ENCODE data around the gene ELMOD1.

The ELMOD1 gene

DNA sequence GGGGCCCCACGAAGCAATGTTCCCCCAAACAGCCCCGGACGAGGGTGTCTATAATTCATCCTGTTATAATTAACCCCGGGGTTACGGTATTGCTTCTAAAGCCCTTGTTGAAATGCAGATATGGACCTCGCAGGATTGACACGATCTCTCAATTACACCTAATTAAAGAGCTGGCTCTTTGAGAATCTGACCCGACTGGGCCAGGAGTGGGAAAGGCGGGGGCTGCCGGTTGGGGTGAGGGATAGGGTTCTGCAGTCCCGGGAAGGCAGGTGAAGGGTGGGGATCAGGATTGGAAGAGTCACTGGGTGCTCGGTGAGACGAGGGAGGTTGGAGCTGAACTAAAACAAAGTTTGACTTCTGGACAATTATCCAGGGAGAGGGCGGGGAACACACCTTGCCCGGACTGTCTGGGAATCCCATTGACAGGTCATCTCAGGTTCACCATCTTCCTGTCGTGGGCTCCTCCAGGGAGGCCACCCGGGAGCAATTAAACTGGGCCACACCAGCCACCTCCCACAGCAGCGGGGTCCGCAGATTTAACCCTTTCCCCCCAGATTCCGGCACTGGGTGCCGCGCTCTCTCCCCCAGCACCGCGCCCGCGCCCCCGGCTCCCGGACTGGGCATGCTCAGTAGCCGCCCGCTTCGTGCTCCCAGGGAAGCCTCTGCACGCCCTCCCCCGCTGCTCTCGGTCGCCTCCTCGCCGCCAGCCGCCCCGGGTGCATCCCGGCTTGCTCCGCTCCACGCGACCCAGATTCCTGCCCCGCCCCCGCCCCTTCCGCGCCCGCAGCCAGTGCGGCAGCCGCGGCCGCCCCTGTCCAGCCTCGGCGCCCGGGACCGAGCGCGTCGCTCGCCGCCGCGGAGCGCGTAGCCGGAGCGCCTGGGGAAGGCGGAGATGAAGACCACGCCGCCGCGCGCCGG lies at the start of gene ELMOD1:
Gene ELMOD1 (plus strand): TSS at position 688 of the 918 bp plus-strand sequence. CDS start 27,043 bp downstream, outside the sequence.
- Histone ChIP-seq H3K4me1 (ENCODE audit: control insufficient read depth in 1 of 2, insufficient read depth in 2 of 2, low read length in 2 of 2) (peaks cover 6 to 13% of the 10 kb centered on the region in 2 donors), H3K4me3 (ENCODE audit: low read depth in 1 of 2, low read length in 2 of 2) (peak within 1 kb of the TSS; percentile 61 to 90), H3K27ac (ENCODE audit: low read length) (no peak within 1 kb of the TSS), H3K9me3 (ENCODE audit: control insufficient read depth in 1 of 2, low read length in 2 of 2) (no peaks in the 10 kb centered on the region), H3K36me3 (ENCODE audit: control insufficient read depth in 1 of 2, insufficient read depth in 2 of 2, low read length in 2 of 2) (no peaks in the 10 kb centered on the region), H3K27me3 (ENCODE audit: low read depth, low read length) (peaks cover 38% of the 10 kb centered on the region)

- Histone ChIP-seq H3K4me1 (ENCODE audit: control insufficient read depth in 1 of 2, insufficient read depth in 2 of 2, low read length in 2 of 2) (no peaks in the 10 kb centered on the region), H3K27ac (ENCODE audit: low read length) (no peak overlapping the region), H3K9me3 (ENCODE audit: control insufficient read depth in 1 of 2, low read length in 2 of 2) (no peaks in the 10 kb centered on the region), H3K4me3 (ENCODE audit: low read depth in 1 of 2, low read length in 2 of 2) (no peak overlapping the region), H3K36me3 (ENCODE audit: control insufficient read depth in 1 of 2, insufficient read depth in 2 of 2, low read length in 2 of 2) (peaks cover 5 to 31% of the 10 kb centered on the region in 2 donors), H3K27me3 (ENCODE audit: low read depth, low read length) (no peaks in the 10 kb centered on the region)
These were observed 45.8 kb upstream of the ELMOD1 start for GRCh38 chr11:107545101-107545514.

- Histone ChIP-seq H3K27ac (ENCODE audit: low read length) (no peak overlapping the region), H3K36me3 (ENCODE audit: control insufficient read depth in 1 of 2, insufficient read depth in 2 of 2, low read length in 2 of 2) (peaks cover 21 to 41% of the 10 kb centered on the region in 2 donors), H3K27me3 (ENCODE audit: low read depth, low read length) (no peaks in the 10 kb centered on the region), H3K4me3 (ENCODE audit: low read depth in 1 of 2, low read length in 2 of 2) (no peak overlapping the region), H3K9me3 (ENCODE audit: control insufficient read depth in 1 of 2, low read length in 2 of 2) (no peaks in the 10 kb centered on the region), H3K4me1 (ENCODE audit: control insufficient read depth in 1 of 2, insufficient read depth in 2 of 2, low read length in 2 of 2) (no peaks in the 10 kb centered on the region)
These were observed 43.0 kb upstream of the ELMOD1 start for GRCh38 chr11:107547961-107548360.

DNA sequence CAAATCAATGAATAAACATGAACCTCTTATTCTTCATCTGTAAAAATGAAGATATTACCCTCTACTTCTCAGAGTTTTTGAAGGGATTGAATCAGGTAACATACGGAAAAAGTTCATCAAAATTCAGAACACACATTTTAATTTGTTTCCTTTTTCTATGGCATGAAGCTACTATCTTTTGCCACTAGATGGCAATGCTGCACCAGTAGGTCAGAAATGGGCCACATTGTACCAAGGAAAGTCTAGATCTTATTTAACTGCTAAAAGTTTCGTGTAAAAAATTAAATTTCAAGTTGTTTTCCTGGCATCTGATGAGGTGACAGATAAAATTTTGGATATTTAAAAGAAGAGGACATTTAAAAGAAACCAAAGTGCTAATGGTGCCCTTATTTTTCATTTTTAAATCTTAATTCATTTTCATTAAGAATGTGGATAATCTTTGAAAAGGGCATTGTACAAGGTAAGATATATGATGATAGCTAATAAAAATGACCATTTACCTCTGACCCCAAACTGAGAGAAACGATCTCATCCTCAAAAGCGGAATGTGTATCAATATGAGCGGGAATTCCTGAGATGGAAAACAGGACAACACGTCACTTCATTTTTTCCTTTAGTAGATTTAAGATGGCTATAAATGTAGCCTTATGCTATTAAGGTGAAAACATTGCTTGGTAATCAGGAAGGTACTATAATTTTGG lies 41.5 kb upstream of the ELMOD1 start:
- H3K9me3 ChIP-seq (ENCODE audit: control insufficient read depth in 1 of 2, low read length in 2 of 2), result no peaks in the 10 kb centered on the region
- H3K4me1 ChIP-seq (ENCODE audit: control insufficient read depth in 1 of 2, insufficient read depth in 2 of 2, low read length in 2 of 2), result no peaks in the 10 kb centered on the region
- H3K27me3 ChIP-seq (ENCODE audit: low read depth, low read length), result no peaks in the 10 kb centered on the region
- no peak overlapping the region for H3K4me3 ChIP-seq (ENCODE audit: low read depth in 1 of 2, low read length in 2 of 2)
- peaks cover 30 to 47% of the 10 kb centered on the region in 2 donors for H3K36me3 ChIP-seq (ENCODE audit: control insufficient read depth in 1 of 2, insufficient read depth in 2 of 2, low read length in 2 of 2)
- H3K27ac ChIP-seq (ENCODE audit: low read length), result no peak overlapping the region

GRCh38 chr11:107549954-107550285 lies 41.0 kb upstream of the ELMOD1 start:
- Histone ChIP-seq H3K9me3 (ENCODE audit: control insufficient read depth in 1 of 2, low read length in 2 of 2) (no peaks in the 10 kb centered on the region), H3K27me3 (ENCODE audit: low read depth, low read length) (no peaks in the 10 kb centered on the region), H3K36me3 (ENCODE audit: control insufficient read depth in 1 of 2, insufficient read depth in 2 of 2, low read length in 2 of 2) (peaks cover 30 to 42% of the 10 kb centered on the region in 2 donors), H3K4me3 (ENCODE audit: low read depth in 1 of 2, low read length in 2 of 2) (no peak overlapping the region), H3K4me1 (ENCODE audit: control insufficient read depth in 1 of 2, insufficient read depth in 2 of 2, low read length in 2 of 2) (no peaks in the 10 kb centered on the region), H3K27ac (ENCODE audit: low read length) (no peak overlapping the region)

GRCh38 chr11:107550304-107550703 lies 40.6 kb upstream of the ELMOD1 start:
- H3K27me3 ChIP-seq (ENCODE audit: low read depth, low read length), result no peaks in the 10 kb centered on the region
- H3K4me3 ChIP-seq (ENCODE audit: low read depth in 1 of 2, low read length in 2 of 2), result no peak overlapping the region
- H3K9me3 ChIP-seq (ENCODE audit: control insufficient read depth in 1 of 2, low read length in 2 of 2), result no peaks in the 10 kb centered on the region
- H3K27ac ChIP-seq (ENCODE audit: low read length), result no peak overlapping the region
- H3K4me1 ChIP-seq (ENCODE audit: control insufficient read depth in 1 of 2, insufficient read depth in 2 of 2, low read length in 2 of 2), result no peaks in the 10 kb centered on the region
- peaks cover 30 to 42% of the 10 kb centered on the region in 2 donors for H3K36me3 ChIP-seq (ENCODE audit: control insufficient read depth in 1 of 2, insufficient read depth in 2 of 2, low read length in 2 of 2)

- peaks cover 8 to 22% of the 10 kb centered on the region in 2 donors for H3K4me1 ChIP-seq (ENCODE audit: control insufficient read depth in 1 of 2, insufficient read depth in 2 of 2, low read length in 2 of 2)
- H3K4me3 ChIP-seq (ENCODE audit: low read depth in 1 of 2, low read length in 2 of 2), result no peak overlapping the region
- H3K27me3 ChIP-seq (ENCODE audit: low read depth, low read length), result no peaks in the 10 kb centered on the region
- peaks cover 9 to 10% of the 10 kb centered on the region in 2 donors for H3K36me3 ChIP-seq (ENCODE audit: control insufficient read depth in 1 of 2, insufficient read depth in 2 of 2, low read length in 2 of 2)
- H3K27ac ChIP-seq (ENCODE audit: low read length), result no peak overlapping the region
- H3K9me3 ChIP-seq (ENCODE audit: control insufficient read depth in 1 of 2, low read length in 2 of 2), result no peaks in the 10 kb centered on the region
These were observed 29.3 kb upstream of the ELMOD1 start for GRCh38 chr11:107561688-107562087.

DNA sequence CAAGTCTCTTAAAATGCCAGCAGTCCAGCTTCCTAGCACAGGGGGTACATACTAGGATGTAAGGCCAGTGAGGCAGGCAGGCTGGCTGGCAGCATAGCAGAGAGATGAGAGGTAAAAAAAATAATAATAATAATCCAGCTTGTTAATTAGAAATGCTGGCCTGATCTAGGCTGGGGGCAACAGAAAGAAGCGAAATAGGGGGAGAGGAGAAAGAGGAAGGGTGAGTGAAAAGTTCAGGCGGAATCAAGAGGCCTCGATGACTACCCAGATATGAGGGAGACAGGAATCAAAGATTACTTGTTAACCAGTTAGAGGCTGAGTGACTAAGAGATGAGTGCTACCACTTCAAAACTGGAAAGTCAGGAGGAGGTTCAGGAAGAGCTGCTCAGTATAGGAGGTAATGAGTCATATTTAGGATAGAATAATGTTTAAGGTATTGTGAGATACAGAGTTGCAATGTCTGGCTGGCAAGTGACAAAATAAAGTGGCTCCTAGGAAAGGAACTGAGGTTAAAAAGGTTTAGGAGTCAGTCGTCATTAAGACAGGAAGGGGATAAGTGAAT lies 28.2 kb upstream of the ELMOD1 start:
- Histone ChIP-seq H3K27ac (ENCODE audit: low read length) (no peak overlapping the region), H3K36me3 (ENCODE audit: control insufficient read depth in 1 of 2, insufficient read depth in 2 of 2, low read length in 2 of 2) (peaks cover 8 to 10% of the 10 kb centered on the region in 2 donors), H3K9me3 (ENCODE audit: control insufficient read depth in 1 of 2, low read length in 2 of 2) (no peaks in the 10 kb centered on the region), H3K4me3 (ENCODE audit: low read depth in 1 of 2, low read length in 2 of 2) (no peak overlapping the region), H3K27me3 (ENCODE audit: low read depth, low read length) (no peaks in the 10 kb centered on the region), H3K4me1 (ENCODE audit: control insufficient read depth in 1 of 2, insufficient read depth in 2 of 2, low read length in 2 of 2) (peaks cover 8 to 22% of the 10 kb centered on the region in 2 donors)

DNA sequence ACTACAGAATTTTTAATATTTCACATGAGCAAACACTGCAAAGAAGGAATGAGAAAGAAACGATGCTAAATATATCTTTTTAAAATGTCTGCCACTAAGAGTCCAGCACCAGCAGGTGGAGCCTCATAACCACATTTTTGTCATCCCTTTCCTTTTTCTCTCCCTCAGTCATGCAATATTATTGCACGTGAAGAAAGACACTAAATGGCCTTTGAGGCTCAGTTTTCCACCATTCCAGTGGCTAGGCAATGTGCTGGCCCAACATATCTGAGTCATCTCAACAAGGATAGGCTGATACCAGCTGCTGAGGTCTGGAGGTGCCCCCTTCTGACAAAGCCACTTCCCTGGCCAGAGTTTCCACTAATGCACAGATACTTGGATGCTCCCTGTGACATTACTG lies 27.2 kb upstream of the ELMOD1 start:
- Histone ChIP-seq H3K36me3 (ENCODE audit: control insufficient read depth in 1 of 2, insufficient read depth in 2 of 2, low read length in 2 of 2) (peaks cover 3 to 10% of the 10 kb centered on the region in 2 donors), H3K27me3 (ENCODE audit: low read depth, low read length) (no peaks in the 10 kb centered on the region), H3K4me3 (ENCODE audit: low read depth in 1 of 2, low read length in 2 of 2) (peak overlapping the region in 1 of 2 donors; percentile 23), H3K9me3 (ENCODE audit: control insufficient read depth in 1 of 2, low read length in 2 of 2) (no peaks in the 10 kb centered on the region), H3K27ac (ENCODE audit: low read length) (no peak overlapping the region), H3K4me1 (ENCODE audit: control insufficient read depth in 1 of 2, insufficient read depth in 2 of 2, low read length in 2 of 2) (peaks cover 8 to 22% of the 10 kb centered on the region in 2 donors)

GRCh38 chr11:107564877-107565218 lies 26.1 kb upstream of the ELMOD1 start:
- peaks cover 8 to 22% of the 10 kb centered on the region in 2 donors for H3K4me1 ChIP-seq (ENCODE audit: control insufficient read depth in 1 of 2, insufficient read depth in 2 of 2, low read length in 2 of 2)
- H3K27me3 ChIP-seq (ENCODE audit: low read depth, low read length), result no peaks in the 10 kb centered on the region
- peak overlapping the region; percentile 94 to 95 for H3K4me3 ChIP-seq (ENCODE audit: low read depth in 1 of 2, low read length in 2 of 2)
- no peaks in the 10 kb centered on the region for H3K36me3 ChIP-seq (ENCODE audit: control insufficient read depth in 1 of 2, insufficient read depth in 2 of 2, low read length in 2 of 2)
- H3K9me3 ChIP-seq (ENCODE audit: control insufficient read depth in 1 of 2, low read length in 2 of 2), result no peaks in the 10 kb centered on the region
- H3K27ac ChIP-seq (ENCODE audit: low read length), result peak overlapping the region; percentile 83

DNA sequence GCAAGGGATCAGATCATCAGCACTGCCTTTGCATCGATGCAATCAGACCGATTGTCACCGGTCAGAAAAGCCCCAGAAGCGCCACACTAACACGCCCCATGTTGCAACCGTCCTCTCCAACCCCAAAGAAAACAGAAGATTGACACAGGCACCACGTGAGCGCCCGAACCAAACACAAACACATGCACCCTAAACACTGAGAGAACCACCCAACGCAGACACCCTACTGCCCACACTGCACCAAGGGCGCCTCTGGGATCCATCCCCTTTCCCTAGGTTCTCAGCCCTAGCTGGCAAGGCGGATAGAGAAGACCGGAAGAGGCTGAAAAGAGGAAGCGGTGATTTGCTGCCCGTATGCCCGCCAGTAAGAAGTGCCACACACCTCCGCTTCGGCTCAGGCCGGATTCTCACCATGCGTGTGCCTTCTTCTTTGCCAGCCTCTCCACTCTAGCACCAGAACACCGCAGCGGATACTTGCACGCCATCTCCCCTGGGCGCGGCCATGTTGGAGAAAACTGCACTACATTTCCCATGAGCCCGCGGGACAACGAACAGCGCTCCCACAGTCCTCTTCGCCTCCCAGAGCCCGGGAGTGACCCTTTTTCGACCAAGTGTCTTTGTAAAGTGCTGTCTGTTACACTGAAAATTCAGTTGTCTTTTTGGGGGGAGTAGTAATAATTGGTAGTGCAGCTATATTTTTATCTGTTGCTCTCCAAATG lies 25.6 kb upstream of the ELMOD1 start, which contains the start of gene ALKBH8:
Gene ALKBH8 (minus strand): TSS at position 517 of the 719 bp plus-strand sequence. CDS start 4,842 bp downstream, outside the sequence.
- Histone ChIP-seq H3K9me3 (ENCODE audit: control insufficient read depth in 1 of 2, low read length in 2 of 2) (no peaks in the 10 kb centered on the region), H3K36me3 (ENCODE audit: control insufficient read depth in 1 of 2, insufficient read depth in 2 of 2, low read length in 2 of 2) (no peaks in the 10 kb centered on the region), H3K27ac (ENCODE audit: low read length) (peak within 1 kb of the TSS; percentile 83), H3K27me3 (ENCODE audit: low read depth, low read length) (no peaks in the 10 kb centered on the region), H3K4me1 (ENCODE audit: control insufficient read depth in 1 of 2, insufficient read depth in 2 of 2, low read length in 2 of 2) (peaks cover 8 to 22% of the 10 kb centered on the region in 2 donors), H3K4me3 (ENCODE audit: low read depth in 1 of 2, low read length in 2 of 2) (peak within 1 kb of the TSS; percentile 94 to 95)

Measured in muscle layer of duodenum (tissue), 2 donors.